ENCODE results near the gene DNAH9.

DNA sequence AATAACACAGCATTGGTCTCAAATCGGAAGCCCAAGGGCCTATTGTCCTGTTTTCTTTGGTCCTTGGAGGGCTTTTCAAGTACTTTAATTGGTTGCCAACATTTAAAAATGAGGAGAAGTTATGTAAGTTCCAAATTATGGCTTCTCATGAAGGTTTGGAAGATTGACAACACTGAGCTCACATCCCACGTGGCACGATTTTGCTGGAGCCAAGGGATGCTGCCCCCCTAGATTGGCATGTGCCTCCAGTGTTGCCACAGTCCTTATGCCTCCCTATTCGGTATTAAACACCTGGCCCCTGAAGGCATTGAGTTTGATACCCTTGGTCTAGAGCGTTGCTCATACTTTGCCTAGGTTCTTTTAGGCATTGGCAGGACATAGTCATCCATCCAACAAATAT, 291.0 kb downstream of the DNAH9 start:
- TF ChIP-seq POLR2A (IDR thresholded peaks at IDR 0.05) = no peak
- TF ChIP-seq, protein P1, sequence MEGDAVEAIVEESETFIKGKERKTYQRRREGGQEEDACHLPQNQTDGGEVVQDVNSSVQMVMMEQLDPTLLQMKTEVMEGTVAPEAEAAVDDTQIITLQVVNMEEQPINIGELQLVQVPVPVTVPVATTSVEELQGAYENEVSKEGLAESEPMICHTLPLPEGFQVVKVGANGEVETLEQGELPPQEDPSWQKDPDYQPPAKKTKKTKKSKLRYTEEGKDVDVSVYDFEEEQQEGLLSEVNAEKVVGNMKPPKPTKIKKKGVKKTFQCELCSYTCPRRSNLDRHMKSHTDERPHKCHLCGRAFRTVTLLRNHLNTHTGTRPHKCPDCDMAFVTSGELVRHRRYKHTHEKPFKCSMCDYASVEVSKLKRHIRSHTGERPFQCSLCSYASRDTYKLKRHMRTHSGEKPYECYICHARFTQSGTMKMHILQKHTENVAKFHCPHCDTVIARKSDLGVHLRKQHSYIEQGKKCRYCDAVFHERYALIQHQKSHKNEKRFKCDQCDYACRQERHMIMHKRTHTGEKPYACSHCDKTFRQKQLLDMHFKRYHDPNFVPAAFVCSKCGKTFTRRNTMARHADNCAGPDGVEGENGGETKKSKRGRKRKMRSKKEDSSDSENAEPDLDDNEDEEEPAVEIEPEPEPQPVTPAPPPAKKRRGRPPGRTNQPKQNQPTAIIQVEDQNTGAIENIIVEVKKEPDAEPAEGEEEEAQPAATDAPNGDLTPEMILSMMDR (IDR thresholded peaks at IDR 0.05) = no peak

Data from right lobe of liver (tissue), 4 donors.